Fibroblast of skin of right biceps (primary cell): ENCODE data around the gene DES.
A peak's percentile ranks its signal among the peaks of the same experiment; 100 is the strongest.

Source experiments
- DNase-seq: peaks from one replicate; pipeline ENCODE4 v3.0.0-alpha.2; 2013

The DES gene

DNA sequence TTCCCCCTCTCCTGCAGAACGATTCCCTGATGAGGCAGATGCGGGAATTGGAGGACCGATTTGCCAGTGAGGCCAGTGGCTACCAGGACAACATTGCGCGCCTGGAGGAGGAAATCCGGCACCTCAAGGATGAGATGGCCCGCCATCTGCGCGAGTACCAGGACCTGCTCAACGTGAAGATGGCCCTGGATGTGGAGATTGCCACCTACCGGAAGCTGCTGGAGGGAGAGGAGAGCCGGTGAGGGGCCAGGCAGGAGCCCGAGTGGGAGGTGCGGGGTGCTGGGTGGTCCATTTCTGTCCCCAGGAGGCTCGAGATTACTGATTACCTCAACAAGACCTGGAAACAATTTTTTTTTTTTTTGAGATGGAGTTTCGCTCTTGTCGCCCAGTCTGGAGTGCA lies 3.1 kb downstream of the DES start:
- no peak for DNase-seq

DNA sequence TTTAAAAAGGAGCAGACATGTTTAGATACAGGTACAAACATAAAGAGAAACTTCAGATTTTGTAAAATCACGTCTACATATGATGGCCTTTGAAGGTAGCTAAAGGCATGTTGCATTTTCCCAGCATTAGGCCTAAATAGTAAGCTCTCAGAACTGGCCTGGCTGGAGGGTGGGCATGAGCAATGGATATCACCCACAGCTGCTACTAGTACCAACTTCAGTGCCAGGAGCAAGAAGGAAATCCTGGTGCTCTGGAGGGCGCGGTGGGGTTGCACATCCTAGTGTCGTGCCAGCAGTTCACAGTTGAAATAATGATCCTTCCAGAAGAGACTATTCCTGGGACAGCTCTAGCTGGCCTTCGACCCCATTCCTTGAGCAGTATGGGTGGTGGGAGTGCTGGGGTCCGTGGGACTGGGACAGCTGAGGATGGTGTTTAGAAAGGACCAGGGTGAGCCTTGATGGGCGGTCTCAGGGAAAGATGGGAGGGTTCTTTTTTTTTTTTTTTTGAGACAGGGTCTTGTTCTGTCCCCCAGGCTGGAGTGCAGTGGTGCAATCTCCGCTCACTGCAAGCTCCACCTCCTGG lies 4.9 kb downstream of the DES start:
- DNase-seq = no peak

DNA sequence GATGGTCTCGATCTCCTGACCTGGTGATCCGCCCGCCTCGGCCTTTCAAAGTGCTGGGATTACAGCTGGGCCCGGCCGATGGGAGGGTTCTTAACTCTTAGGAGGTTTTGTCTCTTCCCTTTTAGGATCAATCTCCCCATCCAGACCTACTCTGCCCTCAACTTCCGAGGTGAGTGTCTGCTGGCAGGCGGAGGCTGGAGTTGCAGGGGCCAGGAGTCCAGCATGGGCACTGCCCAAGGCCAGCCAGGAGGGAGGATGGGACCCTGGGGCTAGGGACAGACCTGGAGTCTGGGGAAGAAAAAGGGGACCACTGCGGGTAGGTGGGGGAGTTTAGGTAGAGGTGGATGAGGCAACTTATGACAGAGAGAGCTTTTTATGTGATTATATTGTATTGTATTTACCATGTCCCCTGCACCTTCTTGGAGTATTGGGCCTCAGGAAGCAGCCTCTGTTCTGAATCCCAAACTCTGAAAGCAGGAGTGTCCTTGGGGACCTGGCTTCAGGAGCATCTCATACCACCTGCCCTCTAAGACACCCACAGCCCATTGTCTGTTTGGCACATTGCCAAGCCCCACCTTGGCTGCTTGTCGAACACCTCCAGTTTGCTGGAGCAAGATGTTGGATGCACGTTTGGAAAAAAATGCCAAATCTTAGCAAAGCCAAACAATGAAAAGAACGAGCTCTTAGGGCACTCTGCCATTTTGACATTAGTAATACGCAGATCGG lies 5.6 kb downstream of the DES start:
- no peak for DNase-seq

DNA sequence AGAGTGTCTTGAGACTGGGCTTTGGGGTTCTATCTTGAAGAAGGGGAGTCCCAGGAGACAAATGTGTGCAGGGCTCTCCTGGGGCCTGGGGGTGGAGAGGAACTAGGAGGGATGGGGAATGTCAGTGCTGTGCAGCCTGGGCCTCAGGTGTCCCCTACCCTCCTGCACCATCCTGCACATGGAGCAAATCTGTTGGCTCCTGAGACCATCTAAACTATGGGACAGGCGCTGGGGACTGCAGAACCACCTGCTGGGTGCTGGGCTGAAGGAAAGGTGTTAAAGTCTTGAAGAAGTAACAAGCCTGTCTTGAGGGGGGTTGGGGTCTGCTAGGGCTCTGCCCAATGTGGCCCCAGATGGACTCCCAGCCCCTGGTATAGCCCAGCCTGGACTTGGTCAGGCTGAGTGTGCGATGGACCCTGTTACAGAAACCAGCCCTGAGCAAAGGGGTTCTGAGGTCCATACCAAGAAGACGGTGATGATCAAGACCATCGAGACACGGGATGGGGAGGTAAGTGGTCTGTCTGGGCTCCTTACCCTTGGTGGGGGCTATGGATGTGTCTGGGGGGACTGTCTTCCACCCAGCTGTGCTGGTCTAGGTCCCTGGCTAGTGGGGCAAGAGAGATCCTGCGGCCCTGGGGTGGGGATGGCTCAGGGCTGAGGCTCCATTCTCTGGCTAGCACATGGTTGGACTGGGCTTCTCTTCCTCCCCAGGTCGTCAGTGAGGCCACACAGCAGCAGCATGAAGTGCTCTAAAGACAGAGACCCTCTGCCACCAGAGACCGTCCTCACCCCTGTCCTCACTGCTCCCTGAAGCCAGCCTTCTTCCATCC lies 7.3 kb downstream of the DES start:
- no peak for DNase-seq

DNA sequence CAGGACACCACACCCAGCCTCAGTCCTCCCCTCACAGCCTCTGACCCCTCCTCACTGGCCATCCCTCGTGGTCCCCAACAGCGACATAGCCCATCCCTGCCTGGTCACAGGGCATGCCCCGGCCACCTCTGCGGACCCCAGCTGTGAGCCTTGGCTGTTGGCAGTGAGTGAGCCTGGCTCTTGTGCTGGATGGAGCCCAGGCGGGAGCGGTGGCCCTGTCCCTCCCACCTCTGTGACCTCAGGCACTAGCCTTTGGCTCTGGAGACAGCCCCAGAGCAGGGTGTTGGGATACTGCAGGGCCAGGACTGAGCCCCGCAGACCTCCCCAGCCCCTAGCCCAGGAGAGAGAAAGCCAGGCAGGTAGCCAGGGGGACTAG lies 7.9 kb downstream of the DES start:
- no peak for DNase-seq

DNA sequence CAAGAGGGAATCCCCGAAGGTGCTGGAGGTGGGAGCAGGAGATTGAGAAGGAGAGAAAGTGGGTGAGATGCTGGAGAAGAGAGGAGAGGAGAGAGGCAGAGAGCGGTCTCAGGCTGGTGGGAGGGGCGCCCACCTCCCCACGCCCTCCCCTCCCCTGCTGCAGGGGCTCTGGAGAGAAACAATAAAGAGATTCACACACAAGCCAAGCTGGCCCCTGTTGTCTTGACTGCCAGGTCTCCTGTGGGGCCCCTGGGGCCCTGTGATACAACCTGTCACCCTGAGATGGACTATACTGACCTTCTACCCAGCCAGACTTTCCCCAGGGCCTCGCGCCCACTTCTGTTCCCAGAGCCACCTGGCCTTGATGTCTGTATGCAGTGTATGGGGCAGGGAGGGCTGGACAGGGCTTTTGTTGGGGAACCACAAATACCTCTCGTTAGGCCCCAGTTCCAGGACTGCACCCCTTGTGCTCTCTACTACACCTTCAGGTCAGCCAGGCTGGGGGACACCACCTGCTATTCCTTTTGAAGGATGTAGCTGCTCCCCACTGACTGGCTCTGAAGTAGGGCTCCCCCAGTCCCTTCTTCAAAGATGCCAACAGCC lies 8.5 kb downstream of the DES start:
- no peak for DNase-seq

DNA sequence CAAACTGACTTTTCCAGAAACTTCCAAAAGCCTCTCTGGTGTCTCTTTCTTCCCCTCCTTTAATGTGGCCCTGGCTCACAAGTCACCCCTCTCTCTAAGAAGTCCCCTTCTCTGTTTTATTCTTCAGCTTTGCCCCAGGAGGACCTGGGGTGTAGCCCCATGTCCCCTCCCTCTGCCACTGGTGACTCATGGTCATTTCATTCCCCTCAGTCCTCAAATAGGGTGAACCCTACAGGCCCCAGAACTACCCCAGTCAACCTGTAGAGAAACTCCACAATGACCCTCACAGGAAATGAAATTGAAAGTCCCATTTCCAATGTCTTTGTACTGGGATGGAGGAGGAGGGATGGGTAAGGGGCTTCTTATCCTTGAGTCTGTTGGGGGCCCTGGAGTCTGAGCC lies 10.3 kb downstream of the DES start:
- no peak for DNase-seq

DNA sequence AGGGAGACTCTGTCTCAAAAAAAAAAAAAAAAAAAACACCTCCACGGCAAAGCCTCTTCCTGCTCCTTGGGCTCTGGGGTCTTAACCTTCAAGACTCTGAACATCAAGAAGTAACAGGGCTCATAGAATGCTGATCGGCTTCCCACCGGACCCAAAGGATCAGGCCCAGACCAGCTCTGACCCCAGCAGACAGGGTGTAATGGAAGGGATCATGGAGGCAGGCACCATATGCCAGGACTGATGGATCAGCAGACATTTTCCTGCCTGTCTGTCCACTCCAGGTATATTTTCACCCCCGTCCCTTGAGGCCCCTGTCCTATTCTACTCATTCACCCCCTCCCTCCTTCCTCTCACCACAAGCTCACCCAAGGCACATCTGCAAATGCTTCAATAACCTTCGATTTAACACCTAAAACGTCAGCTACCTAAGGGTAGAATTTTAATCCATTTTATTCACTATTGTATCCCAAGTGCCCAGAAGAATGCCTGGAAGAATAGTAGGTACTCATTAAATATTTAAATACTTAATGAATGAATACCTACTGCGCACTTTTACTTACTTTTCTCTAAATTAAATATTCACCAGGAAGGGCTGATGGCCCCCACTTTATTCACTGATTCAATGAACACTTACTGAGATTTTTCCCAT lies 11.9 kb downstream of the DES start:
- DNase-seq = no peak

DNA sequence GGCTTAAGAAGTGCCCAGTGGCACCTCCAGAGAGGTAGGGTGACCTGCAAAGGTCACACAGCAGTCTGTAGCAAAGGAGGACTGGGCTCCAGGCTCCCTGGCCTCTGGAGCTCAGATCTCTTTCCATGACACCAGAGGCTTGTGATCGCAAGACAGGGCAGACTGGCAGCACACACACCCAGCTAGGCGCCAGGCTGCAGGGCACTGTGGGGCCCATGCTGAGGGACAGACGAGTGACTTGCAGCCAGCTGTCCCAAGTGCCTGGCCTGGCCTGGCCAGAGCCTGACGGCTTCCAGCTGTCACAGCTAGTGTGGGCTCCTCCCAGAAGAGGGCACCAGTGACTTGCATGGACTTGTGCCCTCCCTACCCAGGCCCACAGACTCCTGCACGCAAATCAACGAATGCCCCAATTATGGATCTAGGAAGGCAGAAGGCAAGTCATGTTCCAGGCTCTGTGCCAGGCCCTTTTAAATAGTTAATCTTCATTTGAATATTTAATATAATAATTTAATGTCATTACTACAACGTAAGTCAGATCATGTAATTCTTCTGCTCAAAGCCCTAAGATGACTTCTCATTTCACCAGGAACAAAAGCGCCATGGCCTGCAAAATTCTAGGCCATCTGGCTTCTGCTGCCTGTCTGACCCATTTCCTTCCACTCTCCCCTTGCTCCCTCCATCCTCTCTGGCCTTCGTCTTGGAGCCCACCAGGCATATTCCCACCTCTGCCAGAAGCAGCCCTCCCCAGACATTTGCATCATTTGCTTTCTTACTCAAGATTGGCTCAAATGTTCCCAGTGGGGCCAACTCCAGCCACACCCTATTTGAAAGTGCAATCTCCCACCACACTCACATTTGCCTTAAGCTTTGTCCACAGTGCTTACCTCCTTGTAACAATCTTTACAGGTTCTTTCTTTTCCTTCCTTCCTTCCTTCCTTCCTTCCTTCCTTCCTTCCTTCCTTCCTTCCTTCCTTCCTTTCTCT lies 12.7 kb downstream of the DES start:
- peak; percentile 62 for DNase-seq

DNA sequence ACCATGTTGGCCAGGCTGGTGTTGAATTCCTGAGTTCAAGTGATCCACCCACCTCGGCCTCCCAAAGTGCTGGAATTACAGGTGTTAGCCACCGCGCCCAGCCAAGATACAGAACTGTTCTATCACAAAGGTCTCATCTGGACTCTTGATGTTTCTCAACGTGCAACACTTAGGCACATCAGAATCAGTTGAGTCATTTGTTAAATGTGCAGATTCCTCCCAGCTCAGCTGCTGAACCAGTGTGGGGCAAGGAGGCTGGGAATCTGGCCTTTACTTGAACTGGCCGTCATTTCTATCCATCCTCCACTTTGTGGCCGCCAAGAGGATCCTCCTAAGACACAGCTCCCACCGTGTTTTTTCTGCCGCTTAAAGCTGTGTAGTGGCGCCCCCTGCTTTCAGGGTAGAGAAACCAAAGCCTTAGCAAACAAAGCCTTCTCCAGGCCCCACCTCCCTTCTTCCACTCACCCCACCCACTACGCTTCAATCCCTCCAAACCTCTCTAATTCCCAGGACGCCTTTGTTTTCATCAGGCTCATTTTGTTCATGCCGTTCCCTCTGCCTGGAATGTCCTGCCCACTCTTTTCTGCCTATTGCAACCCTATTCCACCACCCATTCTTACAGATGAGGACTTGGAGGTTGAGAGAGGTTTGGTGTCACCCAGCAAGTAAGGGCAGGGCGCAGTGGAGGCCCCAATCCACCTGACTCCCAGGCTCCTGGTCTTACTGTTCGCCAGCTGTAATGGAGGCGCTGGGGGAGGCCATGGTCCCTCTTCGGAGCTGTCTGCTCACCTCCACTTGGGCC lies 15.7 kb downstream of the DES start:
- peak; percentile 85 for DNase-seq

DNA sequence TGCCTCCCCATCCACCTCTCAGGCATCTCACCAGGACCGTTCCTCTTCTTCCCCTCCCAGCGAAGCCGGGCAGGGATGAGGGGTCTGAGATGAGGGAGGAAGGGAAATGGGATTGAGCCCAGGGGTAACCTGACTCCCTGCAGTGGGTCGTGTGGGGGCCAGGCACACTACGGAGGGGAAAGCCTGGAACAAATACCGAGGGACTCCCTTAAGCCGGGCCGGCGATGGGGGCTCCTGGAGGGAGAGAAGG lies 16.2 kb downstream of the DES start:
- DNase-seq = no peak

DNA sequence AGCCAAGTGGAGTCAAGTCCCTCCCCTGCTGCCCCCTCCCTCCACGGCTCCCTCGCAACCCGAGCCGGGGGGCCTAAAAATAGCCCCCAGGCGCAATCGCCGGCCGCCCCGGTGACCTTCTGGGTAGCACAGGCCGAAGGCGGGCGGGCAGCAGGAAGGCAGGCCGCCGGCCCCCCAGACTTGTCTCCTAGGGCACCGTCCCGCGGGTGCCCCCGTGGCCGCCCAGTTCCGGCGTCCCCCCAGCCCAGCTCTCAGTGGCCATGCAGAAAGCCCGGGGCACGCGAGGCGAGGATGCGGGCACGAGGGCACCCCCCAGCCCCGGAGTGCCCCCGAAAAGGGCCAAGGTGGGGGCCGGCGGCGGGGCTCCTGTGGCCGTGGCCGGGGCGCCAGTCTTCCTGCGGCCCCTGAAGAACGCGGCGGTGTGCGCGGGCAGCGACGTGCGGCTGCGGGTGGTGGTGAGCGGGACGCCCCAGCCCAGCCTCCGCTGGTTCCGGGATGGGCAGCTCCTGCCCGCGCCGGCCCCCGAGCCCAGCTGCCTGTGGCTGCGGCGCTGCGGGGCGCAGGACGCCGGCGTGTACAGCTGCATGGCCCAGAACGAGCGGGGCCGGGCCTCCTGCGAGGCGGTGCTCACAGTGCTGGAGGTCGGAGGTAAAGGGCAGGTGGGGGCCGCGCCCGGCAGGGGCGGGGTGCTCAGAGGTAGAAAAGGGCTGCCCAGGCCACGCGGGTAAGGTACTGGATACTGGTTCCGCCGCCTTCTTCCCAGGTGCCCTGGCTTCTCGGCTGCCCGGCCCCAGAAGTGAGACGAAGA lies 16.7 kb downstream of the DES start, which contains the start of gene SPEG:
SPEG (plus strand) TSS at position 126 of the 808 bp plus-strand sequence; CDS start at position 261, 135 bp downstream.
- no peak for DNase-seq

DNA sequence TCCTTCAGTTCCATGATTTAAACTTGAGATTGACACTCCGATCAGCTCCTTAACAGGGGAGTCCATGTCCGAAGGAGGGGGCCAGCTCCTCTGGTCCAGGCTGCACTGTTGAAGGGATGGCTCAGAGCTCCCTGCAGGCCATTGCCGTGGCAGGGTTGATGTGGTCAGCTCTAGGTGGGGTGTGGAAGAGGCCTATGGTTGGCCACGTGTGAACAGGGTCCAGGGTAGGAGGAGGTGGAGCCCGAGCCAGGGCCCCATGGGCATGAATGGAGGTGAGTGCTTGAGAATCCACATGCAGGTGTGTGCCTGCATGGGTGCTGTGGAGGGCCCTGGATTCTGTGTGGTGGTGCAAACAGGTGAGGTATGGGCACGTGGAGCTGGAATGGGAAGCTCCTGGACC lies 17.5 kb downstream of the DES start:
- DNase-seq = no peak

DNA sequence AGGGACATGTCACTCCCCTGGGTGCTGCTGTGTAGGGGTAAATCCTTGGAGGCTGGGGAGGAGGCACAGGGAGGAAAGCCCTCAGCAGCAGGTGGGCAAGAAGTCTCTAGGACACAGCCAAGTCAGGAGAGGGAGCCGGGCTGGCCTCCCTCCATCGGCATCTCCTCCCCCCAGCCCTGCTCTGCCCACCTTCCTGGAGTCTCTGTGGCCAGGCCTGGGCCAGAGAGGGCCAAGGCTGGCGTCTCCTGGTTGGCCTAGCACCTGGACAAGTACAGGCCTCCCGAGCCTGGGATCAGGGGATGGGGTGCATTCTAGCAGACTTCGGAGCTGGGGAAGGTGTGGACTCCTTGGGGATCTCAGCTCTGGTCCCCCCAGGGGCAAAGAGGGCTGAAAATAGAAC lies 18.3 kb downstream of the DES start:
- DNase-seq = no peak

DNA sequence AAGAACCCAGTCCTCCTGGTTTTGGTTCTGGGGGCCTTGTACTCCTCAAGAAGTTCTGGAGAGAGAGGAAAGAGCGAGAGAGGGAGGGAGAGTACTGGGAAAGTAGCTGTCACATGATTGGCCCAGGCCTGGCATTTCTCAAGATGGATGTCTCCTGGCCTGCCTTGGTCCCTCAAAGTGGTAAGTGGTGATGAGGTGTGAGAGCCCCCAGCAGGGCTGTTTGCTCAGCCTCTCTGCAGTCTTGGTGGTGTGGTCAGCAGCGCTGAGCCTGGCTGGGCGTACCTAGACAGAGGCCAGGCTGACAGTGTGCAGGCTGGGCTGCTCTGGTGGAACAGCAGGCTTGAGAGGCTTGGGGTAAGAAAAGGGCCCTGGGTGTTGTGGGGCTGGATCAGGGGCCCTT lies 19.0 kb downstream of the DES start:
- DNase-seq = no peak

DNA sequence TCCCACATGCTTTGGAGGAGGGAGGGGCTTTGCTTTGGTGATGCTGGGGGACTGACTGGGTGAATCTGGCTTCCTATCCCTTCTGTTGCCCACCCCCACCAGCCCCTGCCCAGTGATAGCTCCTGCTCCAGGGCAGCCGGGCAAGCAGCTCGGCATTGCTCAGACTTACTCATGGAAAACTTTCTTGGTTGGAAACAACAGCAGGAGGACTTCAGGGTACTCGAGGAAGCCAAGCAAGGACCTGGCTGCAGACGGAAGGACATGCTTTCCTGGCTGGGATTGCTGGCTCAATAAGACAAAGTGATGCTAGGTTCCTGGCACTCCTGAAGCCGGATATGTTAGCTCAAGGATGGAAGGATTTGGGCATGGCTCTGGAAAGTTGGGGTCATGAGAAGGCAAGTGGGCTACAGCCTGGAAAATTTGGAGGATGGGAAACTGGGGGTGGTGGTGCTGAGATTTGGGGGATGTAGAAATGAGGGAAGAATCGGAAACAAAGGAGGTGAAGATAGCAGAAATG lies 19.6 kb downstream of the DES start:
- DNase-seq = no peak

DNA sequence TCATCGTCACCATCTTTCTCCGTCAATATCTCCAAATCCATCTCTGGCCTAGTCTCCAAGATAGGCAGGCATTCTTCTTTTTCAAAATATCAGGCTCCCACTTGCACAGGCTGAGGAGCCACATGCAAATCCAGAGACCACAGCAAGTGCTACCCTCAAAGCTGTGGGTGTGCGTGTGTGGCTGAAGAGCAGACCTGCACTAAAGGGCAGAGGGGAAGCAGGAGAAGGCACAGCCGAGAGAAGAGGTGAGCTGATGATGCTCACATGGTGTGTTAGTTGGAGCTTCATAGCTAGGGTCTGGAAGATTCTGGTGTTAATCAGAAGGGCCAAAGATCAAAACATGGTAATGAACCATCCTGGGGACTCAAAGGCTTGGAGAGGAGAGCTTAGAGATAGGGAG lies 20.3 kb downstream of the DES start:
- DNase-seq = no peak

DNA sequence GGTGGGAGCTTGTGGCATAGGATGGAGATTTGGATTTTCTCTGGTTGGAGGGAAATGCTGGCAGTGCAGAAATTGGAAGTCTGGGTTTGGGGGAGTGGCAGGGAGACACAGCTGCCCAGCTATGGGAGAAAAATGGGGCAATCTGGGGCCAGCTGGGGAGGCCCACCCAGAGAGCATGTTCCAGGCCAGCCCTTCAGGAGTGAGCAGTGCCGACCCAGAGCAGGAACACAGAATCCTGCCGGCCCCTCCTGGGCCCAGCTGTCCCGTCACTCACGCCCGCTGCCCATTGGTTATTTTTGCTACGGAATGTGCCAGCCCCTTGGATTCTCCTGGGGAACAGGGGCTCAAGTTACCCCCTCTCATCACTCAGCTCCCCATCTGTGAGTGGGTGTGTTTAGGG lies 21.3 kb downstream of the DES start:
- DNase-seq = no peak

DNA sequence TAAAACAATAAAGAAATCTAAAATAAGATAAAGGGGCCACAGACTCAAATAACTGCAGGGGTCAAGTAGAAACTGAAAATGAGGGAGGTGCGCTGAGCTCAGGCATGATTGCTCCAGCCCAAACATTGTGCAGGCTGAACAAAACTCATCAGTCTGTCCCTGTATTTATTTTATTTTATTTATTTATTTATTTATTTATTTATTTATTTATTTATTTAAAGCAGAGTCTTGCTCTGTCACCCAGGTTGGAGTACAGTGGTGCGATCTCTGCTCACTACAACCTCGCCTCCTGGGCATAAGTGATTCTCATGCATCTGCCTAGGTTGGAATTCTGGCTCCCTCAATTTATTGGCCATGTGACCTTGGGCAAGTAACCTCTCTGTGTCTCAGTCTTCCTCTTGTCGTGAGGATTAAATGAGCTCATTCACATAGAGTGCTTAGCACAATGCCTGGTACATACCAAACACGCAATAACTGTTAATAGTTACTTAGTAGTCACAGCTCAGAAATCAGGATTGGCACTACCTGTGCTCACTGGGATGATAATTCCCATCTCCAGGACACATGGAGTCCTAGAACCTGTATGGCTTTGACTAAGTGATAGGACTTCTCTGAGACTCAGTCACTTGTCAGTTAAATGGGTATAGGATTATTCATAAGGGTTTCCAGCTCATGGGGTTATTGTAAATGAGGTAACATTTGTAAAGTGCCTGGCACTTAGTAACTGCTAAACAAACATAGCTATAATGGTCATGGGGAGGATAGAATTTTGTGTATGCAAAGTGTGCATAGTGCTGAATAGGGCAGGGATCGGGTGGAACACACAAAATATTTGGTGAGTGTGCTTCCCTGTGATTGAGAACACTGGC lies 22.4 kb downstream of the DES start:
- DNase-seq = no peak
